Measurements from ENCODE around the gene DCTN4. TPM values are rescaled to one million over a fixed set of nuclear protein-coding genes. Genes with fewer than 3 reads are reported as not detected.

The DCTN4 gene
- total RNA-seq, 4 donors from 2014 or later: 49.8 to 78.6 (median 55.2) TPM

- ATAC-seq: no peak
- H3K27ac ChIP-seq: peak overlapping the region in 2 of 4 donors; percentile 56 to 59
- 82 to 100% methylated on average over 1 to 2 of the region's 2 CpGs for WGBS, 2 donors (ENCODE audit: low coverage in 1 of 2)
Observed at GRCh38 chr5:150765011-150765798, 6.4 kb upstream of the DCTN4 start.

GRCh38 chr5:150764530-150764929, 5.7 kb upstream of the DCTN4 start:
- no peaks in the 10 kb centered on the region for H3K36me3 ChIP-seq
- 64% methylated on average over 2 of the region's 2 CpGs; no CpG with 5 or more reads in 1 of the 2 donors for WGBS, 2 donors (ENCODE audit: low coverage in 1 of 2)
- no peaks in the 10 kb centered on the region for H3K27me3 ChIP-seq
- ATAC-seq: peak; percentile 35
- TF ChIP-seq CTCF (IDR thresholded peaks at IDR 0.05) (no peak), POLR2AphosphoS5 (IDR thresholded peaks at IDR 0.05) (no peak), EP300 (IDR thresholded peaks at IDR 0.05) (no peak), POLR2A (IDR thresholded peaks at IDR 0.05) (no peak)
- H3K9me3 ChIP-seq: no peaks in the 10 kb centered on the region
- no peak overlapping the region for H3K4me3 ChIP-seq
- H3K27ac ChIP-seq: peak overlapping the region in 3 of 4 donors; percentile 56 to 70 (median 70)
- H3K4me1 ChIP-seq: peaks cover 0 to 6% (median 0%) of the 10 kb centered on the region in 3 donors

More at GRCh38 chr5:150765011-150765798, 6.4 kb upstream of the DCTN4 start:
- H3K9me3 ChIP-seq: no peaks in the 10 kb centered on the region
- peaks cover 0 to 6% (median 0%) of the 10 kb centered on the region in 3 donors for H3K4me1 ChIP-seq
- H3K36me3 ChIP-seq: no peaks in the 10 kb centered on the region
- TF ChIP-seq EP300 (IDR thresholded peaks at IDR 0.05) (no peak), POLR2A (IDR thresholded peaks at IDR 0.05) (no peak), POLR2AphosphoS5 (IDR thresholded peaks at IDR 0.05) (no peak), CTCF (IDR thresholded peaks at IDR 0.05) (no peak)
- no peaks in the 10 kb centered on the region for H3K27me3 ChIP-seq
- no peak overlapping the region for H3K4me3 ChIP-seq

DNA sequence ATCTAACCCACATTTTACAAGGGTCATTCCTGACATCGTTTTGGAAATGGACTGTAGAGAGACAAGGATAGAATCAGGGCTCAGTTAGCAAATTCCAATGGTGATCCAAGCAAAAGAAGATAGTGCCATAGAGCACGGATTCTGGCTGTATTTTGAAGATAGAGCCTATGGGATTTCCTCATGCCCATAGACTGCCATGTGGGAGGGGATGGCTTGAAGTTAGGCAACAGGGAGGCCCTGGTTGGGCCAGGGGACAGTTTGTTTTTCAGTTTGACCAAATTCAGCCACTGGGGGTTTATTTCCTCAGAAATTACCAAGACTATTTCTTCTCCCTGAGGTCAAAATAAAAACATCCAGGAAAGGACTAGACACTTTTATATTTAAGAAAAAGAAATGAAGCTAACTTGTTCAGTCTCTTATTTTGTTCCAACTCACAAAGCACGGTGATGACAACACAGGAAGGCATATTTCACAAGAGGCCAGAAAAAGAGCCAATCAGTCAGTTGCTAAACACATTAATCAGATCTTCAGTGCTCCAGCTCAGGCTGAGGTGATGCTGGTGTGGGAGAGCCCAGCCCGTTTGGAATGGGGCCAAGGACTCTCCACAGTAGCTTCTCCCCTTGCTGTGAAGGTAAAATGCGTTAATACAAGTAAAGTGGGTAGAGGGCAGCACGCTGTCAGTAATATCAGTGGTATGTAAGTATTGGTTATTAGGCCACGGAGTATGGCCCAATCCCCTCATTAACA, 4.4 kb upstream of the DCTN4 start:
- H3K4me3 ChIP-seq: no peak overlapping the region
- ATAC-seq: peak; percentile 32
- no peaks in the 10 kb centered on the region for H3K27me3 ChIP-seq
- WGBS, 2 donors (ENCODE audit: low coverage in 1 of 2): 40 to 45% methylated on average over 6 to 7 of the region's 7 CpGs
- H3K36me3 ChIP-seq: no peaks in the 10 kb centered on the region
- H3K4me1 ChIP-seq: peaks cover 0 to 11% (median 0%) of the 10 kb centered on the region in 3 donors
- TF ChIP-seq POLR2AphosphoS5 (IDR thresholded peaks at IDR 0.05) (no peak), CTCF (IDR thresholded peaks at IDR 0.05) (no peak), EP300 (IDR thresholded peaks at IDR 0.05) (no peak), POLR2A (IDR thresholded peaks at IDR 0.05) (no peak)
- peak overlapping the region; percentile 54 to 71 (median 70) for H3K27ac ChIP-seq
- H3K9me3 ChIP-seq: no peaks in the 10 kb centered on the region

GRCh38 chr5:150762211-150762610, 3.4 kb upstream of the DCTN4 start:
- Histone ChIP-seq H3K27me3 (no peaks in the 10 kb centered on the region), H3K27ac (peak overlapping the region in 2 of 4 donors; percentile 70 to 71), H3K4me3 (no peak overlapping the region), H3K36me3 (no peaks in the 10 kb centered on the region), H3K4me1 (peaks cover 3 to 20% (median 6%) of the 10 kb centered on the region in 3 donors), H3K9me3 (no peaks in the 10 kb centered on the region)
- ATAC-seq: no peak
- TF ChIP-seq EP300 (IDR thresholded peaks at IDR 0.05): no peak
- no peak for TF ChIP-seq CTCF (IDR thresholded peaks at IDR 0.05)
- TF ChIP-seq POLR2AphosphoS5 (IDR thresholded peaks at IDR 0.05): no peak
- TF ChIP-seq POLR2A (IDR thresholded peaks at IDR 0.05): no peak
- WGBS, 2 donors (ENCODE audit: low coverage in 1 of 2): 85 to 93% methylated on average over 3 to 4 of the region's 5 CpGs

Measured in gastroesophageal sphincter (tissue), 4 donors.